Measurements from ENCODE around the gene RPL13A.
A peak's percentile ranks its signal among the peaks of the same experiment; 100 is the strongest.
"Not testable (repeated sequence)": the region's sequence is repeated elsewhere in the genome, so short reads cannot be mapped to it uniquely, and the experiment has no call there.

RPL13A gene

DNA sequence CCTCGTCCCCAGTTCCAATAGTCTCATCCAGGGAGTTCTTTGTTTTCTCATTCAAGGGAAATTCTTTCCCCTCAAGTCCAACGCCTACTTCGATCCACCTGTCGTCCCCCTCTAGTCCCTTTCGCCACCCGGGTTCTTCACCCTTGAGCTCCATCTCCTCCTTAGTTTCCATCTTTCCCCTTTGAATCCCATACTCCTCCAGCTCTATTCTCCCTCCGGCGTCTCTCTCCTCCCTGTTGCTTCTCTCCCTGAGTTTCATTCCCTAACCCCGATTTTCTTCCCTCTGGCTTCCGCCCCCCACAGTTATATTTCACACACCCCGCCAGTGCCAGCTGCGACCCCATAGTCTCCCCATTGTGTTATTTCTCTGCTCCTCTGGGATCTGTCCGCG is 45.5 kb upstream of the RPL13A start:
- Histone ChIP-seq H3K36me3 (peaks cover 8% of the 10 kb centered on the region), H3K9me3 (no peaks in the 10 kb centered on the region), H3K4me1 (peaks cover 6% of the 10 kb centered on the region; the same call in 1 of the 2 replicates), H3K27me3 (peaks cover 44% of the 10 kb centered on the region), H3K4me3 (ENCODE audit: low read depth, low read length) (peak overlapping the region; percentile 70)
- TF ChIP-seq, protein P1, sequence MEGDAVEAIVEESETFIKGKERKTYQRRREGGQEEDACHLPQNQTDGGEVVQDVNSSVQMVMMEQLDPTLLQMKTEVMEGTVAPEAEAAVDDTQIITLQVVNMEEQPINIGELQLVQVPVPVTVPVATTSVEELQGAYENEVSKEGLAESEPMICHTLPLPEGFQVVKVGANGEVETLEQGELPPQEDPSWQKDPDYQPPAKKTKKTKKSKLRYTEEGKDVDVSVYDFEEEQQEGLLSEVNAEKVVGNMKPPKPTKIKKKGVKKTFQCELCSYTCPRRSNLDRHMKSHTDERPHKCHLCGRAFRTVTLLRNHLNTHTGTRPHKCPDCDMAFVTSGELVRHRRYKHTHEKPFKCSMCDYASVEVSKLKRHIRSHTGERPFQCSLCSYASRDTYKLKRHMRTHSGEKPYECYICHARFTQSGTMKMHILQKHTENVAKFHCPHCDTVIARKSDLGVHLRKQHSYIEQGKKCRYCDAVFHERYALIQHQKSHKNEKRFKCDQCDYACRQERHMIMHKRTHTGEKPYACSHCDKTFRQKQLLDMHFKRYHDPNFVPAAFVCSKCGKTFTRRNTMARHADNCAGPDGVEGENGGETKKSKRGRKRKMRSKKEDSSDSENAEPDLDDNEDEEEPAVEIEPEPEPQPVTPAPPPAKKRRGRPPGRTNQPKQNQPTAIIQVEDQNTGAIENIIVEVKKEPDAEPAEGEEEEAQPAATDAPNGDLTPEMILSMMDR (IDR thresholded peaks at IDR 0.05; ENCODE audit: low read depth, low read length) = no peak
- no peak for DNase-seq

- no peak for DNase-seq
- peak overlapping the region; percentile 70 for H3K4me3 ChIP-seq (ENCODE audit: low read depth, low read length)
- H3K27me3 ChIP-seq = peaks cover 43% of the 10 kb centered on the region
- peaks cover 11% of the 10 kb centered on the region for H3K36me3 ChIP-seq
- H3K9me3 ChIP-seq = no peaks in the 10 kb centered on the region
- TF ChIP-seq, protein P1 (IDR thresholded peaks at IDR 0.05; ENCODE audit: low read depth, low read length) = no peak
- H3K4me1 ChIP-seq = peaks cover 6% of the 10 kb centered on the region; the same call in 1 of the 2 replicates
Measured at GRCh38 chr19:49442354-49442753, 45.1 kb upstream of the RPL13A start.

GRCh38 chr19:49442771-49443365 is 44.5 kb upstream of the RPL13A start:
- peaks cover 15% of the 10 kb centered on the region for H3K36me3 ChIP-seq
- DNase-seq = peak; percentile 97
- H3K4me1 ChIP-seq = peaks cover 6% of the 10 kb centered on the region; the same call in 1 of the 2 replicates
- TF ChIP-seq, protein P1 (IDR thresholded peaks at IDR 0.05; ENCODE audit: low read depth, low read length) = no peak
- H3K27me3 ChIP-seq = peaks cover 42% of the 10 kb centered on the region
- H3K9me3 ChIP-seq = no peaks in the 10 kb centered on the region
- peak overlapping the region; percentile 70 for H3K4me3 ChIP-seq (ENCODE audit: low read depth, low read length)

GRCh38 chr19:49443366-49444099 is 43.9 kb upstream of the RPL13A start:
- H3K9me3 ChIP-seq = no peaks in the 10 kb centered on the region
- H3K4me3 ChIP-seq (ENCODE audit: low read depth, low read length) = peak overlapping the region; percentile 70
- H3K4me1 ChIP-seq = peaks cover 6% of the 10 kb centered on the region; the same call in 1 of the 2 replicates
- peaks cover 20% of the 10 kb centered on the region for H3K36me3 ChIP-seq
- peak; percentile 96 for DNase-seq
- H3K27me3 ChIP-seq = peaks cover 35% of the 10 kb centered on the region
- TF ChIP-seq, protein P1 (IDR thresholded peaks at IDR 0.05; ENCODE audit: low read depth, low read length) = peak; percentile 78

- H3K9me3 ChIP-seq; DNase-seq; H3K4me1 ChIP-seq; H3K4me3 ChIP-seq (ENCODE audit: low read depth, low read length): not testable (repeated sequence)
- H3K36me3 ChIP-seq = peaks cover 22% of the 10 kb centered on the region
- peaks cover 29% of the 10 kb centered on the region for H3K27me3 ChIP-seq
Measured at GRCh38 chr19:49444100-49444700, 43.2 kb upstream of the RPL13A start.

DNA sequence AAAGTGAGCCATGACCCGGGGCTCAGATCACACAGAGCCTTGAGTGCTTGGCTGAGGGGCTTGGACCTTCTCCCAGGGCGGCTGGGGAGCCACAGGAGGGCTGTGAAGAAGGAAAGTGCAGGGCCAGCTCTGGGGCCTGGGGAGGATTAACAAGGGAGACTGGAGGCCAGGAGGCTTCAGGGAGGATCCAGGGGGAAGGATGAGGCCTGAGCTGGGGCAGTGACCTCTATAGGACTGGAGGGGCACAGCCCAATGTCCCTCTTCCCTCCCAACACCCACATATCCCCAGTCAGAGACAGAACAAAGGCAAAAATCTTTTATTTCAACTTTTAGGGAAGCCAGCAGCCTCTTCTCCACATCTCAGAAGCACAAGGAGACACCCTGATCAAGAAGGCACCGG is 41.4 kb upstream of the RPL13A start:
- H3K4me1 ChIP-seq = peaks cover 6% of the 10 kb centered on the region; the same call in 1 of the 2 replicates
- no peaks in the 10 kb centered on the region for H3K9me3 ChIP-seq
- peaks cover 31% of the 10 kb centered on the region for H3K36me3 ChIP-seq
- peaks cover 12% of the 10 kb centered on the region for H3K27me3 ChIP-seq
- TF ChIP-seq, protein P1 (IDR thresholded peaks at IDR 0.05; ENCODE audit: low read depth, low read length) = no peak
- no peak for DNase-seq
- H3K4me3 ChIP-seq (ENCODE audit: low read depth, low read length) = no peak overlapping the region

All from BE2C (cell line).